ENCODE results near the gene CAPZB. TPM values are rescaled to one million over a fixed set of nuclear protein-coding genes. Genes with fewer than 3 reads are reported as not detected.

CAPZB gene
- polyA plus RNA-seq, 2 of the 4 experiments (the other 2 are of a cell fraction), result 133 to 296 TPM

GRCh38 chr1:19426294-19427086 lies 58.8 kb downstream of the CAPZB start:
- Histone ChIP-seq H3K9me3 (no peaks in the 10 kb centered on the region), H3K27ac (no peak overlapping the region), H3K4me1 (peaks cover 24% of the 10 kb centered on the region), H3K4me2 (no peak overlapping the region), H3K4me3 (no peak overlapping the region)
- TF ChIP-seq CBX2 (IDR thresholded peaks at IDR 0.05; ENCODE audit: borderline replicate concordance, low read depth) (no peak), PHF8 (IDR thresholded peaks at IDR 0.05; ENCODE audit: borderline replicate concordance, low read depth) (no peak), TP53 (CRISPR knock-in tag; IDR thresholded peaks at IDR 0.05) (no peak), CHD2 (IDR thresholded peaks at IDR 0.05; ENCODE audit: low read length, partially characterized antibody) (no peak), GATA3 (IDR thresholded peaks at IDR 0.05; ENCODE audit: borderline replicate concordance) (no peak), CHD4 (IDR thresholded peaks at IDR 0.05; ENCODE audit: borderline replicate concordance) (no peak), ELK1 (IDR thresholded peaks at IDR 0.05; ENCODE audit: low read depth, low read length) (no peak), EP300 (IDR thresholded peaks at IDR 0.05) (no peak), E2F6 (IDR thresholded peaks at IDR 0.05; ENCODE audit: borderline replicate concordance, low read depth) (no peak), JUN (IDR thresholded peaks at IDR 0.05) (no peak), MAFK (IDR thresholded peaks at IDR 0.05; ENCODE audit: partially characterized antibody) (no peak), FOSB (CRISPR knock-in tag; IDR thresholded peaks at IDR 0.05) (no peak), ATOH8 (CRISPR knock-in tag; IDR thresholded peaks at IDR 0.05; ENCODE audit: low read depth) (no peak), FOXS1 (CRISPR knock-in tag; IDR thresholded peaks at IDR 0.05) (no peak), CEBPB (IDR thresholded peaks at IDR 0.05) (no peak), FOSL2 (IDR thresholded peaks at IDR 0.05) (no peak), FOSL2 (CRISPR knock-in tag; IDR thresholded peaks at IDR 0.05) (no peak), ESRRA (IDR thresholded peaks at IDR 0.05; ENCODE audit: borderline replicate concordance, low read length) (no peak), HOXA7 (CRISPR knock-in tag; IDR thresholded peaks at IDR 0.05) (no peak), HDAC2 (IDR thresholded peaks at IDR 0.05) (no peak), RNF2 (IDR thresholded peaks at IDR 0.05; ENCODE audit: borderline replicate concordance, low read depth) (no peak)
- ChIA-PET CTCF (no interaction called here), POLR2A (no interaction called here)
- no peak for FAIRE-seq
- no peak for DNase-seq (ENCODE audit: low read depth in 1 of 2, low spot score in 1 of 2)
- no peak for ATAC-seq
- WGBS (ENCODE audit: missing lambda C conversion rate), result 93% methylated on average over 9 of the region's 13 CpGs

GRCh38 chr1:19425646-19426239 lies 59.6 kb downstream of the CAPZB start:
- no peak overlapping the region for H3K27ac ChIP-seq
- ChIA-PET POLR2A (interaction anchor here (0.6 kb wide), 1 partner anchor 65 kb away, joined by 5 read pairs; no protein-coding TSS in a partner anchor), CTCF (interaction anchor here (1.0 to 1.1 kb wide), 2 partner anchors 12 to 24 kb away, joined by 3 read pairs; no protein-coding TSS in a partner anchor)
- no peak overlapping the region for H3K4me3 ChIP-seq
- H3K4me1 ChIP-seq, result peaks cover 21% of the 10 kb centered on the region
- H3K4me2 ChIP-seq, result no peak overlapping the region
- DNase-seq (ENCODE audit: low read depth in 1 of 2, low spot score in 1 of 2) (no peak), ATAC-seq (no peak), FAIRE-seq (no peak)
- no peaks in the 10 kb centered on the region for H3K9me3 ChIP-seq
- 87% methylated on average over 6 of the region's 6 CpGs for WGBS (ENCODE audit: missing lambda C conversion rate)
- TF ChIP-seq JUNB (IDR thresholded peaks at IDR 0.05) (no peak), CTCF (IDR thresholded peaks at IDR 0.05) (no peak), RAD21 (conservative IDR thresholded peaks at IDR 0.05 in 1 of 2, IDR thresholded peaks at IDR 0.05 in 1 of 2) (no peak), RCOR1 (IDR thresholded peaks at IDR 0.05; ENCODE audit: low read depth, low read length) (no peak), MYC (IDR thresholded peaks at IDR 0.05; ENCODE audit: borderline replicate concordance, low read length) (no peak), MAZ (IDR thresholded peaks at IDR 0.05; ENCODE audit: borderline replicate concordance, low read depth, low read length) (no peak), NPAS2 (CRISPR knock-in tag; IDR thresholded peaks at IDR 0.05; ENCODE audit: borderline replicate concordance) (no peak), HES2 (IDR thresholded peaks at IDR 0.05) (no peak), POLR2AphosphoS2 (conservative IDR thresholded peaks at IDR 0.05; ENCODE audit: low read length) (no peak), SREBF2 (IDR thresholded peaks at IDR 0.05) (no peak), EHF (CRISPR knock-in tag; IDR thresholded peaks at IDR 0.05) (no peak), NR3C1 (IDR thresholded peaks at IDR 0.05) (no peak)

All from A549 (cell line).